Keratinocyte (primary cell): Measurements from ENCODE around the gene ALLC. TPM values are rescaled to one million over a fixed set of nuclear protein-coding genes. Genes with fewer than 3 reads are reported as not detected.

Experiments
- DNase-seq: peaks from one replicate; pipeline ENCODE4 v3.0.0-alpha.2; 2011; ENCODE audit warnings: low read depth, missing footprints, low spot score
- FAIRE-seq: peaks from 2 replicates; lab custom pipeline; 2011; peaks lifted over from hg19 to GRCh38; lab: Jason Lieb, UNC
- H2AFZ ChIP-seq: 2 replicates; pipeline ENCODE4 v1.6.0; 2012; ENCODE audit warnings: low read length, control low read depth, inconsistent platforms; ENCODE audit not compliant: control insufficient read depth
- H3K27ac ChIP-seq: 2 replicates; pipeline ENCODE4 v1.5.1; 2011; ENCODE audit warnings: low read length; ENCODE audit not compliant: control insufficient read depth, insufficient read depth
- H3K27me3 ChIP-seq: 3 replicates; pipeline ENCODE4 v1.6.0; 2011; ENCODE audit warnings: low read length; ENCODE audit not compliant: control insufficient read depth, insufficient read depth; ENCODE audit errors: extremely low read depth
- H3K36me3 ChIP-seq, 2 experiments: 2 replicates in 1 of 2; 3 replicates in 1 of 2; pipeline ENCODE4 v1.5.1; 2011; ENCODE audit warnings: low read length in 2 of 2, mild to moderate bottlenecking in 1 of 2; ENCODE audit not compliant: control insufficient read depth in 2 of 2, insufficient read depth in 2 of 2; ENCODE audit errors: extremely low read depth in 1 of 2
- H3K4me1 ChIP-seq: 3 replicates; pipeline ENCODE4 v1.5.1; 2011; ENCODE audit warnings: low read length; ENCODE audit not compliant: control insufficient read depth, insufficient read depth; ENCODE audit errors: extremely low read depth
- H3K4me2 ChIP-seq: 3 replicates; pipeline ENCODE4 v1.6.0; 2011; ENCODE audit warnings: low read depth, low read length; ENCODE audit not compliant: control insufficient read depth, insufficient read depth; ENCODE audit errors: extremely low read depth
- H3K4me3 ChIP-seq, 3 experiments: fragments of 200-600 bp in 1 of 3; sonication (generic) in 1 of 3; 2 replicates in 2 of 3; 3 replicates in 1 of 3; pipeline ENCODE4 v1.5.1; 2011 to 2016; ENCODE audit warnings: low read length in 3 of 3, mild to moderate bottlenecking in 3 of 3, control low read depth in 2 of 3, inconsistent platforms in 1 of 3, low read depth in 1 of 3, mixed read lengths in 1 of 3, mixed run types in 1 of 3, moderate library complexity in 1 of 3; ENCODE audit not compliant: control insufficient read depth in 2 of 3, insufficient read depth in 2 of 3; ENCODE audit errors: extremely low read depth in 1 of 3
- H3K79me2 ChIP-seq: 2 replicates; pipeline ENCODE4 v1.6.0; 2012; ENCODE audit warnings: low read length; ENCODE audit not compliant: control insufficient read depth, insufficient read depth
- H3K9ac ChIP-seq: 3 replicates; pipeline ENCODE4 v1.6.0; 2011; ENCODE audit warnings: low read length; ENCODE audit not compliant: control insufficient read depth, insufficient read depth; ENCODE audit errors: extremely low read depth
- H3K9me1 ChIP-seq: 3 replicates; pipeline ENCODE4 v1.6.0; 2011; ENCODE audit warnings: low read length; ENCODE audit not compliant: control insufficient read depth, insufficient read depth; ENCODE audit errors: extremely low read depth
- H3K9me3 ChIP-seq: 2 replicates; pipeline ENCODE4 v1.5.1; 2012; ENCODE audit warnings: low read depth, low read length; ENCODE audit not compliant: control insufficient read depth
- H4K20me1 ChIP-seq: 3 replicates; pipeline ENCODE4 v1.6.0; 2011; ENCODE audit warnings: low read length; ENCODE audit not compliant: control insufficient read depth, insufficient read depth; ENCODE audit errors: extremely low read depth
- CTCF ChIP-seq, 3 experiments: IDR thresholded peaks in 1 of 3; conservative IDR thresholded peaks in 1 of 3; optimal IDR thresholded peaks in 1 of 3; 2 replicates in 2 of 3; 3 replicates in 1 of 3; pipeline versions ENCODE3 to v1.5.1; 2011; ENCODE audit warnings: low read length in 3 of 3, mild to moderate bottlenecking in 3 of 3, moderate library complexity in 2 of 3, control low read depth in 1 of 3, inconsistent platforms in 1 of 3; ENCODE audit not compliant: insufficient read depth in 2 of 3; ENCODE audit errors: extremely low read depth in 1 of 3
- EZH2 ChIP-seq: IDR thresholded peaks from one replicate; pipeline ENCODE4 v1.6.1; 2012; ENCODE audit warnings: inconsistent platforms, mild to moderate bottlenecking, low read length, moderate library complexity
- dilution Hi-C: fragments of 300-500 bp; cut with MboI; formaldehyde crosslinking; loops from one replicate; pipeline ENCODE4 v1.7.0; 2020; ENCODE audit warnings: low sequenced_read_pairs; ENCODE audit not compliant: extremely low pct_ligation_motif_present
- polyA plus RNA-seq, 5 experiments: library from polyadenylated mRNA; depleted of rRNA in 3 of 5; stranded (reverse) in 3 of 5; stranded (forward) in 1 of 5; unstranded in 1 of 5; fragments of >200 nt; gene quantifications; 1 replicate in 1 of 5; 2 replicates in 3 of 5; 3 replicates in 1 of 5; pipeline versions ENCODE4 v1.2.1 to v1.2.3, GENCODE V29; 2011 to 2012; ENCODE audit warnings: missing spikeins in 2 of 5, low read depth in 1 of 5, low replicate concordance in 1 of 5

The ALLC gene
- polyA plus RNA-seq, 1 donor (not counting 4 experiments of a cell fraction or from before 2014, with no cell fraction given) = not detected

GRCh38 chr2:3741396-3741795, 83.4 kb downstream of the ALLC start:
- no peaks in the 10 kb centered on the region for H3K4me1 ChIP-seq
- no peak overlapping the region for H3K4me3 ChIP-seq
- H3K9ac ChIP-seq = no peak overlapping the region
- no peaks in the 10 kb centered on the region for H3K9me1 ChIP-seq
- TF ChIP-seq EZH2 = no peak
- TF ChIP-seq CTCF (optimal IDR thresholded peaks at IDR 0.05 in 1 of 3, IDR thresholded peaks at IDR 0.05 in 1 of 3, conservative IDR thresholded peaks at IDR 0.05 in 1 of 3; ENCODE audit: extremely low read depth in 1 of 3, insufficient read depth in 2 of 3, low read length in 3 of 3) = no peak
- no peaks in the 10 kb centered on the region for H4K20me1 ChIP-seq
- H3K27ac ChIP-seq = no peak overlapping the region
- dilution Hi-C loops = no loop called here
- H3K79me2 ChIP-seq = no peaks in the 10 kb centered on the region
- no peak overlapping the region for H2AFZ ChIP-seq
- H3K9me3 ChIP-seq = no peaks in the 10 kb centered on the region
- no peak overlapping the region for H3K4me2 ChIP-seq
- no peaks in the 10 kb centered on the region for H3K27me3 ChIP-seq
- FAIRE-seq (no peak), DNase-seq (no peak)
- no peaks in the 10 kb centered on the region for H3K36me3 ChIP-seq

GRCh38 chr2:3741867-3742602, 84.0 kb downstream of the ALLC start:
- H2AFZ ChIP-seq = no peak overlapping the region
- H3K27ac ChIP-seq = no peak overlapping the region
- H3K4me2 ChIP-seq = no peak overlapping the region
- no peaks in the 10 kb centered on the region for H3K79me2 ChIP-seq
- H3K9ac ChIP-seq = no peak overlapping the region
- FAIRE-seq = no peak
- H4K20me1 ChIP-seq = no peaks in the 10 kb centered on the region
- TF ChIP-seq EZH2 (no peak), CTCF (optimal IDR thresholded peaks at IDR 0.05 in 1 of 3, IDR thresholded peaks at IDR 0.05 in 1 of 3, conservative IDR thresholded peaks at IDR 0.05 in 1 of 3; ENCODE audit: extremely low read depth in 1 of 3, insufficient read depth in 2 of 3, low read length in 3 of 3) (no peak)
- dilution Hi-C loops = no loop called here
- H3K36me3 ChIP-seq = no peaks in the 10 kb centered on the region
- no peak for DNase-seq
- no peaks in the 10 kb centered on the region for H3K27me3 ChIP-seq
- H3K4me1 ChIP-seq = no peaks in the 10 kb centered on the region
- no peaks in the 10 kb centered on the region for H3K9me1 ChIP-seq
- H3K4me3 ChIP-seq = no peak overlapping the region
- H3K9me3 ChIP-seq = no peaks in the 10 kb centered on the region
